DOHH2 (cell line): Measurements from ENCODE around the gene NINJ2.

Experiments
- H3F3A ChIP-seq: fragments of 200-600 bp; sonication (generic), shearing (Covaris generic); 2 replicates; pipeline ENCODE4 v1.6.0; 2016; ENCODE audit warnings: antibody characterized with exemption, mild to moderate bottlenecking; ENCODE audit not compliant: control insufficient read depth, insufficient read depth
- H3K27ac ChIP-seq: fragments of 200-600 bp; sonication (generic); 2 replicates; pipeline ENCODE4 v1.5.1; 2014; ENCODE audit warnings: low read depth, mild to moderate bottlenecking, low read length, moderate library complexity
- H3K27me3 ChIP-seq: fragments of 200-600 bp; sonication (generic); 2 replicates; pipeline ENCODE4 v1.6.1; 2014; ENCODE audit warnings: mild to moderate bottlenecking, low read length, mixed read lengths; ENCODE audit not compliant: control insufficient read depth
- H3K36me3 ChIP-seq: fragments of 200-600 bp; sonication (generic); 2 replicates; pipeline ENCODE4 v1.6.1; 2014; ENCODE audit warnings: mild to moderate bottlenecking, low read length, moderate library complexity, mixed read lengths; ENCODE audit not compliant: control insufficient read depth
- H3K4me1 ChIP-seq: fragments of 200-600 bp; sonication (generic); 2 replicates; pipeline ENCODE4 v1.6.1; 2014; ENCODE audit warnings: mild to moderate bottlenecking, low read length, mixed read lengths; ENCODE audit not compliant: control insufficient read depth
- H3K4me2 ChIP-seq: fragments of 200-600 bp; sonication (generic); 2 replicates; pipeline ENCODE4 v1.6.0; 2014; ENCODE audit warnings: mild to moderate bottlenecking, low read length, moderate library complexity
- H3K4me3 ChIP-seq: fragments of 200-600 bp; sonication (generic); 2 replicates; pipeline ENCODE4 v1.5.1; 2014; ENCODE audit warnings: mild to moderate bottlenecking, low read length, mixed read lengths
- H3K79me2 ChIP-seq: fragments of 200-600 bp; sonication (generic); 2 replicates; pipeline ENCODE4 v1.6.1; 2014; ENCODE audit warnings: mild to moderate bottlenecking, low read length, mixed read lengths; ENCODE audit not compliant: control insufficient read depth
- H3K9me2 ChIP-seq: fragments of 200-600 bp; sonication (generic); replicated peaks from 2 replicates; pipeline ENCODE4 v1.6.1; 2014; ENCODE audit warnings: mild to moderate bottlenecking, low read length, mixed read lengths; ENCODE audit not compliant: control insufficient read depth
- H3K9me3 ChIP-seq: fragments of 200-600 bp; sonication (generic); 2 replicates; pipeline ENCODE4 v1.6.1; 2014; ENCODE audit warnings: antibody characterized with exemption, low read length, mixed read lengths; ENCODE audit not compliant: control insufficient read depth, insufficient read depth
- H4K20me1 ChIP-seq: fragments of 200-600 bp; sonication (generic); 2 replicates; pipeline ENCODE4 v1.6.0; 2014; ENCODE audit warnings: low read depth, mild to moderate bottlenecking, antibody characterized with exemption, low read length, moderate library complexity; ENCODE audit not compliant: control insufficient read depth, insufficient read depth
- EZH2phosphoT487 ChIP-seq: fragments of 200-600 bp; sonication (generic); IDR thresholded peaks from 2 replicates; pipeline ENCODE4 v1.6.1; 2017; ENCODE audit warnings: borderline replicate concordance, mild to moderate bottlenecking, antibody characterized with exemption, low read length, moderate library complexity, mixed read lengths
- TF ChIP-seq, protein P1 (sequence below): fragments of 200-600 bp; sonication (generic); IDR thresholded peaks from one replicate; pipeline ENCODE4 v1.5.1; 2014; ENCODE audit warnings: antibody characterized with exemption, mild to moderate bottlenecking, low read depth, low read length; ENCODE audit not compliant: poor library complexity, severe bottlenecking

NINJ2 gene

GRCh38 chr12:575948-576614, 87.2 kb downstream of the NINJ2 start:
- no peaks in the 10 kb centered on the region for H3K27me3 ChIP-seq
- no peaks in the 10 kb centered on the region for H3K79me2 ChIP-seq
- no peaks in the 10 kb centered on the region for H3F3A ChIP-seq
- H3K4me2 ChIP-seq, result peak overlapping the region; percentile 39
- H3K9me2 ChIP-seq, result no peaks in the 10 kb centered on the region
- TF ChIP-seq EZH2phosphoT487, result no peak
- TF ChIP-seq, protein P1, sequence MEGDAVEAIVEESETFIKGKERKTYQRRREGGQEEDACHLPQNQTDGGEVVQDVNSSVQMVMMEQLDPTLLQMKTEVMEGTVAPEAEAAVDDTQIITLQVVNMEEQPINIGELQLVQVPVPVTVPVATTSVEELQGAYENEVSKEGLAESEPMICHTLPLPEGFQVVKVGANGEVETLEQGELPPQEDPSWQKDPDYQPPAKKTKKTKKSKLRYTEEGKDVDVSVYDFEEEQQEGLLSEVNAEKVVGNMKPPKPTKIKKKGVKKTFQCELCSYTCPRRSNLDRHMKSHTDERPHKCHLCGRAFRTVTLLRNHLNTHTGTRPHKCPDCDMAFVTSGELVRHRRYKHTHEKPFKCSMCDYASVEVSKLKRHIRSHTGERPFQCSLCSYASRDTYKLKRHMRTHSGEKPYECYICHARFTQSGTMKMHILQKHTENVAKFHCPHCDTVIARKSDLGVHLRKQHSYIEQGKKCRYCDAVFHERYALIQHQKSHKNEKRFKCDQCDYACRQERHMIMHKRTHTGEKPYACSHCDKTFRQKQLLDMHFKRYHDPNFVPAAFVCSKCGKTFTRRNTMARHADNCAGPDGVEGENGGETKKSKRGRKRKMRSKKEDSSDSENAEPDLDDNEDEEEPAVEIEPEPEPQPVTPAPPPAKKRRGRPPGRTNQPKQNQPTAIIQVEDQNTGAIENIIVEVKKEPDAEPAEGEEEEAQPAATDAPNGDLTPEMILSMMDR, result peak; percentile 95
- peak overlapping the region; percentile 18; the same call in 1 of the 2 replicates for H3K4me3 ChIP-seq
- no peak overlapping the region for H3K27ac ChIP-seq
- H3K9me3 ChIP-seq, result no peaks in the 10 kb centered on the region
- peaks cover 14% of the 10 kb centered on the region for H3K4me1 ChIP-seq
- H3K36me3 ChIP-seq, result no peaks in the 10 kb centered on the region
- H4K20me1 ChIP-seq, result no peaks in the 10 kb centered on the region

- Histone ChIP-seq H3K27me3 (no peaks in the 10 kb centered on the region), H3K4me1 (peaks cover 17% of the 10 kb centered on the region), H3K4me2 (no peak overlapping the region), H4K20me1 (no peaks in the 10 kb centered on the region), H3K9me3 (no peaks in the 10 kb centered on the region), H3K36me3 (no peaks in the 10 kb centered on the region), H3F3A (no peaks in the 10 kb centered on the region), H3K9me2 (no peaks in the 10 kb centered on the region), H3K27ac (no peak overlapping the region), H3K79me2 (no peaks in the 10 kb centered on the region), H3K4me3 (no peak overlapping the region)
- TF ChIP-seq, protein P1, result no peak
- no peak for TF ChIP-seq EZH2phosphoT487
Observed at GRCh38 chr12:575129-575502, 88.1 kb downstream of the NINJ2 start.

- Histone ChIP-seq H3F3A (no peaks in the 10 kb centered on the region), H3K27me3 (no peaks in the 10 kb centered on the region), H3K4me2 (no peak overlapping the region), H4K20me1 (no peaks in the 10 kb centered on the region), H3K9me3 (no peaks in the 10 kb centered on the region), H3K79me2 (no peaks in the 10 kb centered on the region), H3K27ac (no peak overlapping the region), H3K36me3 (no peaks in the 10 kb centered on the region), H3K4me3 (no peak overlapping the region), H3K9me2 (no peaks in the 10 kb centered on the region), H3K4me1 (peaks cover 20% of the 10 kb centered on the region)
- TF ChIP-seq EZH2phosphoT487, result no peak
- TF ChIP-seq, protein P1, result no peak
Observed at GRCh38 chr12:574475-575128, 88.6 kb downstream of the NINJ2 start.
